ENCODE data around the gene VPS8. TPM values are rescaled to one million over a fixed set of nuclear protein-coding genes. Genes with fewer than 3 reads are reported as not detected.

The VPS8 gene
- total and polyA plus RNA-seq, 2 of the 8 experiments (the other 6 are each of a cell fraction or from before 2014, with no cell fraction given), result 13.0 to 41.0 TPM

GRCh38 chr3:184864000-184864399 lies 52.0 kb downstream of the VPS8 start:
- no peak overlapping the region for H4K5ac ChIP-seq (ENCODE audit: insufficient read length, low read depth, low read length)
- CTCF ChIA-PET (ENCODE audit: partially characterized antibody), result no interaction called here
- H3K27me3 ChIP-seq (replicated peaks in 1 of 4; ENCODE audit: control insufficient read depth in 3 of 4, extremely low read depth in 1 of 4, insufficient read depth in 3 of 4, low read length in 3 of 4), result no peaks in the 10 kb centered on the region
- H3K23ac ChIP-seq (ENCODE audit: insufficient read length), result no peak overlapping the region
- no peak overlapping the region for H4K8ac ChIP-seq (ENCODE audit: extremely low read depth, insufficient read depth, low read length)
- H2BK5ac ChIP-seq (ENCODE audit: low read depth, low read length), result no peak overlapping the region
- no peak overlapping the region for H3K4me3 ChIP-seq (ENCODE audit: extremely low read depth in 1 of 4, insufficient read depth in 2 of 4, low read depth in 3 of 4, low read length in 4 of 4)
- no peak overlapping the region for H2BK120ac ChIP-seq (replicated peaks; ENCODE audit: low read depth, low read length)
- no peak overlapping the region for H2AFZ ChIP-seq (ENCODE audit: low read length)
- H3K4ac ChIP-seq (replicated peaks; ENCODE audit: insufficient read length, low read depth, low read length), result no peak overlapping the region
- H3K14ac ChIP-seq (ENCODE audit: insufficient read length), result no peak overlapping the region
- TF ChIP-seq SIX5 (IDR thresholded peaks at IDR 0.05; ENCODE audit: low read depth, low read length), result no peak
- TF ChIP-seq POLR2AphosphoS5 (IDR thresholded peaks at IDR 0.05; ENCODE audit: low read depth, low read length), result no peak
- no peak for TF ChIP-seq RNF2 (IDR thresholded peaks at IDR 0.05; ENCODE audit: borderline replicate concordance, low read depth, low read length, missing control alignments, poor library complexity, severe bottlenecking)
- no peak for TF ChIP-seq SIRT6 (IDR thresholded peaks at IDR 0.05; ENCODE audit: low read length)
- TF ChIP-seq JUND (IDR thresholded peaks at IDR 0.05; ENCODE audit: low read length), result no peak
- no peaks in the 10 kb centered on the region for H3K79me1 ChIP-seq (ENCODE audit: low read depth, low read length)
- H2BK20ac ChIP-seq (ENCODE audit: low read length), result no peak overlapping the region
- no peaks in the 10 kb centered on the region for H3K4me1 ChIP-seq (replicated peaks in 1 of 4; ENCODE audit: control insufficient read depth in 3 of 4, insufficient read depth in 4 of 4, low read length in 3 of 4)
- no peak overlapping the region for H4K91ac ChIP-seq (replicated peaks; ENCODE audit: insufficient read length, low read length)
- no peaks in the 10 kb centered on the region for H3K9me3 ChIP-seq (ENCODE audit: insufficient read depth in 2 of 2, low read depth in 1 of 2, low read length in 1 of 2)
- H3K79me2 ChIP-seq (ENCODE audit: control insufficient read depth in 1 of 2, insufficient read depth in 2 of 2, low read length in 2 of 2), result no peaks in the 10 kb centered on the region
- peaks cover 0 to 27% (median 7%) of the 10 kb centered on the region in 4 experiments; a peak in 5 of 8 replicates for H3K36me3 ChIP-seq (ENCODE audit: control insufficient read depth in 2 of 4, insufficient read depth in 4 of 4, low read length in 3 of 4)
- FAIRE-seq (no peak), DNase-seq (ENCODE audit: low read depth in 1 of 2, low spot score in 2 of 2) (no peak)
- H2BK12ac ChIP-seq (ENCODE audit: low read depth, low read length), result no peak overlapping the region
- no peaks in the 10 kb centered on the region for H3K23me2 ChIP-seq (ENCODE audit: low read depth, low read length)
- H3K18ac ChIP-seq (ENCODE audit: extremely low read depth, low read length), result no peak overlapping the region
- no peak overlapping the region for H3K27ac ChIP-seq (ENCODE audit: low read depth, low read length)
- H3K4me2 ChIP-seq (ENCODE audit: insufficient read depth in 1 of 2, low read depth in 2 of 2, low read length in 2 of 2), result no peak overlapping the region
- POLR2A ChIA-PET (ENCODE audit: partially characterized antibody), result interaction anchor here (0.8 kb wide), 1 partner anchor 767 kb away, joined by 3 read pairs; no protein-coding TSS in a partner anchor
- H2AK5ac ChIP-seq (ENCODE audit: low read depth, low read length), result no peak overlapping the region
- H2BK15ac ChIP-seq (ENCODE audit: low read length), result no peak overlapping the region
- no peak overlapping the region for H3K56ac ChIP-seq (replicated peaks; ENCODE audit: insufficient read length, low read depth, low read length)
- no peaks in the 10 kb centered on the region for H4K20me1 ChIP-seq (replicated peaks in 1 of 2; ENCODE audit: control insufficient read depth in 1 of 2, insufficient read depth in 2 of 2, low read length in 2 of 2)
- no peak overlapping the region for H3K9ac ChIP-seq (replicated peaks in 1 of 4; ENCODE audit: extremely low read depth in 1 of 4, low read depth in 3 of 4, low read length in 3 of 4)
